ENCODE results near the gene GRID1.

DNA sequence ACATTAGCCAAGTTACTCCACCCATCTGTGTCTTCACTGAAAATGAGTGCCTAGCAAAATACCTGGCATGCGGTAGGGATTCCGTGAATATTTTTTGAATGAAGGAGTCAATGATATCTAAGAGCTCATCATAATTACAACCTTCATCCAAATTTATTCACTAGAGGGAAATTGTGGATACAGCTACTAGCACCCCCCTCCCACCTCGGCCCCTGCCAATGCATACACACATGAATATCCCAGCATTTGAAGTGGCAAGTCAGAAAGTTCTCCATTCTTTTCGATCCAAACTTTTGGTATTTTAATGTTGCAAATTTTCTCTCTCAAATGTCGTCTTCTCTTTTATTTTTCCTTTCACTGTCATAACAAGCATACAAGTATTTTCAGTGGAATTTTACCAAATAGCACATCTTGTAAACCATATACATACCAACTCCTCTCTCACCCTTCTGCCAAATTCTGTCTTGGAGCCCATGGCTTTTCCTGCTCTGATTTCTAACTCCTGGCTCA, 164.3 kb downstream of the GRID1 start:
- TF ChIP-seq, protein P1, sequence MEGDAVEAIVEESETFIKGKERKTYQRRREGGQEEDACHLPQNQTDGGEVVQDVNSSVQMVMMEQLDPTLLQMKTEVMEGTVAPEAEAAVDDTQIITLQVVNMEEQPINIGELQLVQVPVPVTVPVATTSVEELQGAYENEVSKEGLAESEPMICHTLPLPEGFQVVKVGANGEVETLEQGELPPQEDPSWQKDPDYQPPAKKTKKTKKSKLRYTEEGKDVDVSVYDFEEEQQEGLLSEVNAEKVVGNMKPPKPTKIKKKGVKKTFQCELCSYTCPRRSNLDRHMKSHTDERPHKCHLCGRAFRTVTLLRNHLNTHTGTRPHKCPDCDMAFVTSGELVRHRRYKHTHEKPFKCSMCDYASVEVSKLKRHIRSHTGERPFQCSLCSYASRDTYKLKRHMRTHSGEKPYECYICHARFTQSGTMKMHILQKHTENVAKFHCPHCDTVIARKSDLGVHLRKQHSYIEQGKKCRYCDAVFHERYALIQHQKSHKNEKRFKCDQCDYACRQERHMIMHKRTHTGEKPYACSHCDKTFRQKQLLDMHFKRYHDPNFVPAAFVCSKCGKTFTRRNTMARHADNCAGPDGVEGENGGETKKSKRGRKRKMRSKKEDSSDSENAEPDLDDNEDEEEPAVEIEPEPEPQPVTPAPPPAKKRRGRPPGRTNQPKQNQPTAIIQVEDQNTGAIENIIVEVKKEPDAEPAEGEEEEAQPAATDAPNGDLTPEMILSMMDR (conservative IDR thresholded peaks at IDR 0.05; ENCODE audit: low read depth, low read length), result no peak
- TF ChIP-seq EZH2phosphoT487 (IDR thresholded peaks at IDR 0.05; ENCODE audit: borderline replicate concordance, low read length), result no peak
- no peak for TF ChIP-seq EZH2 (IDR thresholded peaks at IDR 0.05; ENCODE audit: low read length, unreplicated experiment)

Measured in PC-3 (cell line).